ENCODE data around the gene POGLUT2. TPM values are rescaled to one million over a fixed set of nuclear protein-coding genes. Genes with fewer than 3 reads are reported as not detected.
A peak's percentile ranks its signal among the peaks of the same experiment; 100 is the strongest.

POGLUT2 gene
- total RNA-seq, 1 donor = 15.9 TPM

DNA sequence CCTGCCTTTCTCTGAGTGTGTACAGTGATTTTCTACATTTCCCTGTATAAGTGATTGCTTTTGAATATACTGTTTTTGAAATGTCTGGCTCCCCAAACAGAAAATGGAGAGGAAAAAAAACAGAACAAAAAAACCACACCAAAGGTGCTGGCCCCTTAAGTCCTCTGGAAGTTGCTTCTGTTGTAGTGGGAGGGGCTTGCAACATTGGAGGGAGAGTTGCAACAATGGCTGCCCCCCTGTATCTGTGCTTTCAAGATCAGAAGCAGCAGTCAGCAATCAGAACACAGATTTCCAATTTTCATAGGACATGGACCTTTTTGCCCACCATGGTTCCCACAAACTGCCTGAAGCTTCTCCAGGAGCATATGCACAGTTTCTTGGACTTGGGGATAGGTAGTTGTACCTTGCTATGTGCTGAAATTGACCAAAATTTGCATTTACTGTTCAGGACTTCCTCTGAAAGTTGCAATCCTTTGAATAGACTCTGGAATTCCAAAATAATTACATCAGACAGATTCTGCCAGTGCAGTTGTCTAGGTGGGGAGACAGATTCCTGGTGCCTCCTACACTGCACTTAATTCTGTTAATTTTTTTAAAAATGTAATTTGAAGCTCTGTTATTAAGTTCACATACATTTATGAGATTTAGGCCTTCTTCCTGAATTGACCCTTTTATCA is 14.0 kb upstream of the POGLUT2 start:
- peak overlapping the region; percentile 11 for H2AFZ ChIP-seq (ENCODE audit: low read length)
- no peak for TF ChIP-seq CTCF (IDR thresholded peaks at IDR 0.05; ENCODE audit: extremely low read depth, low read depth, low read length)

DNA sequence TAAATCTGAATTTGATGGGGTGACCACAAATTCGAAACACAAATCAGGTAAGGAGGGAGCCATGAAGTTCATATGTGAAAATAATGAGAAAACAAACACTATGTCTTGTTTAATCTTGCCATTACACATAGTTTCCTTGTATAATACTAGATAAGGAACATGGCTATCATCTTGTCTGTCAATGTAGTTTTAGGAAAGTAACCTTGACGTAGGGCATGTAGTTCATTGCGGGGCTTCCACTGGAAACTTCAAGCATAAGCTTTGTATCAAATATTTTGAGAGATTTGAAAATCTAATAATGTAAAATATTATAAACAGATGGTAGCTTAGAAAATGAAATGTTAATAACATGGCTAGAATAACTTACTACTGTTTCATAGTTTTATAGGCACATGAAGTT is 8.9 kb upstream of the POGLUT2 start:
- DNase-seq (ENCODE audit: insufficient read length, low spot score, missing footprints) = no peak
- Histone ChIP-seq H3K27me3 (ENCODE audit: insufficient read depth, low read length) (no peaks in the 10 kb centered on the region), H3K4me2 (ENCODE audit: insufficient read depth, low read length) (no peak overlapping the region), H3K27ac (ENCODE audit: low read depth, low read length) (no peak overlapping the region), H3K4me1 (ENCODE audit: insufficient read depth, low read length) (peaks cover 5% of the 10 kb centered on the region), H3K4me3 (ENCODE audit: insufficient read depth, low read length) (no peak overlapping the region), H2AFZ (ENCODE audit: low read length) (no peak overlapping the region), H3K79me2 (ENCODE audit: insufficient read depth, low read length) (peaks cover 85% of the 10 kb centered on the region), H4K20me1 (ENCODE audit: insufficient read depth, low read length) (no peaks in the 10 kb centered on the region), H3K9me3 (ENCODE audit: low read depth, low read length) (no peaks in the 10 kb centered on the region), H3K36me3 (ENCODE audit: insufficient read depth, low read length) (no peaks in the 10 kb centered on the region)
- no peak for TF ChIP-seq CTCF (IDR thresholded peaks at IDR 0.05; ENCODE audit: extremely low read depth, low read depth, low read length)

More for the DNA sequence above, 14.0 kb upstream of the POGLUT2 start:
- no peak overlapping the region for H3K27ac ChIP-seq (ENCODE audit: low read depth, low read length)
- H3K4me1 ChIP-seq (ENCODE audit: insufficient read depth, low read length) = peaks cover 9% of the 10 kb centered on the region
- H3K4me2 ChIP-seq (ENCODE audit: insufficient read depth, low read length) = peak overlapping the region; percentile 37
- no peaks in the 10 kb centered on the region for H3K27me3 ChIP-seq (ENCODE audit: insufficient read depth, low read length)
- no peak overlapping the region for H3K4me3 ChIP-seq (ENCODE audit: insufficient read depth, low read length)
- H3K79me2 ChIP-seq (ENCODE audit: insufficient read depth, low read length) = peaks cover 68% of the 10 kb centered on the region
- H3K36me3 ChIP-seq (ENCODE audit: insufficient read depth, low read length) = peaks cover 7% of the 10 kb centered on the region
- no peaks in the 10 kb centered on the region for H3K9me3 ChIP-seq (ENCODE audit: low read depth, low read length)
- H4K20me1 ChIP-seq (ENCODE audit: insufficient read depth, low read length) = no peaks in the 10 kb centered on the region
- DNase-seq (ENCODE audit: insufficient read length, low spot score, missing footprints) = peak; percentile 19

DNA sequence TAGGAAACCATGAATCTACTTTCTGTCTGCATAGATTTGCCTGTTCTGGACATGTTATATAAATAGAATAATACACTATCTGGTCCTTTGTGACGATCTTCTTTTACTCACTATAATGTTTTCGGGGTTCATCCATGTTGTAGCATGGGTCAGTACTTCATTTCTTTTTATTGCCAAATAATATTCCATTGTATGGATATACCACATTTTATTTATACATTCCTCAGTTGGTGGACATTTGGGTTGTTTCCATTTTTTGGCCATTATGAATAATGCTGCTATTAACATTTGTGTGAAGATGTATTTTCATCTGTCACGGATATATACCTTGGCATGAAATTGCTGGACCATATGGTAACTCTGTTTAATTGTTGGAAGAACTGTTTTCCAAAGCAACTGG is 6.9 kb upstream of the POGLUT2 start:
- Histone ChIP-seq H3K4me1 (ENCODE audit: insufficient read depth, low read length) (peaks cover 3% of the 10 kb centered on the region), H2AFZ (ENCODE audit: low read length) (no peak overlapping the region), H3K79me2 (ENCODE audit: insufficient read depth, low read length) (peaks cover 87% of the 10 kb centered on the region), H3K27ac (ENCODE audit: low read depth, low read length) (no peak overlapping the region), H3K9me3 (ENCODE audit: low read depth, low read length) (no peaks in the 10 kb centered on the region), H4K20me1 (ENCODE audit: insufficient read depth, low read length) (no peaks in the 10 kb centered on the region), H3K36me3 (ENCODE audit: insufficient read depth, low read length) (no peaks in the 10 kb centered on the region), H3K27me3 (ENCODE audit: insufficient read depth, low read length) (no peaks in the 10 kb centered on the region), H3K4me3 (ENCODE audit: insufficient read depth, low read length) (no peak overlapping the region), H3K4me2 (ENCODE audit: insufficient read depth, low read length) (no peak overlapping the region)
- no peak for TF ChIP-seq CTCF (IDR thresholded peaks at IDR 0.05; ENCODE audit: extremely low read depth, low read depth, low read length)
- DNase-seq (ENCODE audit: insufficient read length, low spot score, missing footprints) = no peak

DNA sequence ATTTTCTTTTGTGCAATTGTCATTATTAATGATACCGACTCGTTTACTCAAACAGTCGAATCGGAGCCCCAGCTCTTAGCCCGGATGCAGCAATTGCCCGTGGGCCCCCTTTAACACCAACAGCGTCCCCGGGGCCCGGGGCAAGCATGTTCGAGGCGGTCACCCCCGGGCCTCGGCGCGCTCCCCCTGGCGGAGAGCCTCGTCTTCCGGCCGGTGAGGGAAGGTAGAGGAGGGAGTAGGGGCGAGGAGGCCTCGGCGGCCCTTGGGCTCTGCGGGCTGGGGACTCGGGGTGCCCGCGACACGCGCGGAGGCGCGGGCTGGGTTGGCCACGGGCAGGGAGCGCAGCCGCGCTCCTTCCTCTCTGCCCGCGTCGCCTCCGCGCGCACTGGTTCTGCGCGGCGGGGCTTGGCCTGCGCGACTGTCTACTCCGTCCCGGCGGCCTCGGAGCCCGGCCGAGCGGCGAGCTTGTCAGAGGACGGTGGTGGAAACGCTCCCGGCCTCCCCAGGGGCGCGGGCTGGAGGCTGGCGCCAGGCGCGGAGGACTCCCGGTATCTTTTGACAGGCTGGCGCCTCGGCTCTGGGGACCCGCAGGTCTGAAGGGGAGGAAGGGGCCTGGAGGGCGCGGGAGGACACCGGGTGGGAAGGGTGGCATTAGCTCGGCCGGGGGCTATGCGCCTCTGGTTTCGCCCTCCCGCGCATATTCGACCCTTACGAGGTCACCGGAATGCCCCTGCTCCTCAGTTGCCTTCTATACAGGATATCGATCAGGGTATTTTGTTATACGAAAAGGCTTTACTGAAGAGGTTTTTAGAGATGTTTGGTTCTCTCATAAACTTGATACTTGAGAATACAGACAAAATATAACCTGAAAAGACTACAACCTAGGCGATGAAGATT is 1.6 kb upstream of the POGLUT2 start:
- Histone ChIP-seq H4K20me1 (ENCODE audit: insufficient read depth, low read length) (no peaks in the 10 kb centered on the region), H3K79me2 (ENCODE audit: insufficient read depth, low read length) (peaks cover 82% of the 10 kb centered on the region), H3K9me3 (ENCODE audit: low read depth, low read length) (no peaks in the 10 kb centered on the region), H3K4me1 (ENCODE audit: insufficient read depth, low read length) (peaks cover 8% of the 10 kb centered on the region), H3K36me3 (ENCODE audit: insufficient read depth, low read length) (peaks cover 3% of the 10 kb centered on the region), H3K27ac (ENCODE audit: low read depth, low read length) (peak overlapping the region; percentile 54), H2AFZ (ENCODE audit: low read length) (peak overlapping the region; percentile 99), H3K27me3 (ENCODE audit: insufficient read depth, low read length) (no peaks in the 10 kb centered on the region), H3K4me3 (ENCODE audit: insufficient read depth, low read length) (peak overlapping the region; percentile 94), H3K4me2 (ENCODE audit: insufficient read depth, low read length) (peak overlapping the region; percentile 97)
- peak; percentile 98 for DNase-seq (ENCODE audit: insufficient read length, low spot score, missing footprints)
- peak; percentile 63 for TF ChIP-seq CTCF (IDR thresholded peaks at IDR 0.05; ENCODE audit: extremely low read depth, low read depth, low read length)

Measured in osteoblast (primary cell).